GM21825 (cell line): ENCODE results near the gene FAM168A.

Experiments
- ATAC-seq: cut with Tn5 transposase; IDR thresholded peaks from one replicate; pipeline ENCODE4 v1.9.1; 2021; ENCODE audit warnings: mild to moderate bottlenecking, moderate library complexity; ENCODE audit not compliant: unreplicated experiment

Gene FAM168A

GRCh38 chr11:73597956-73598718 lies at the start of gene FAM168A:
TSS of gene FAM168A (minus strand) at chr11:73598112. CDS start at chr11:73468474, 129,638 bp downstream.
- peak; percentile 92 for ATAC-seq

- peak; percentile 81 for ATAC-seq
These were observed 49.7 kb upstream of the FAM168A start for GRCh38 chr11:73647459-73648100.

GRCh38 chr11:73645972-73646631 lies 48.2 kb upstream of the FAM168A start, which contains the start of gene PLEKHB1:
TSS of gene PLEKHB1 (plus strand) at chr11:73646581. CDS start at chr11:73646609, 28 bp downstream.
- ATAC-seq: no peak

GRCh38 chr11:73645121-73645969 lies 47.4 kb upstream of the FAM168A start:
- ATAC-seq: no peak

- no peak for ATAC-seq
These were observed 43.8 kb upstream of the FAM168A start for GRCh38 chr11:73641668-73642067.

- no peak for ATAC-seq
These were observed 42.7 kb upstream of the FAM168A start for GRCh38 chr11:73640592-73640991.

GRCh38 chr11:73637012-73637411 lies 39.1 kb upstream of the FAM168A start:
- ATAC-seq: no peak

- no peak for ATAC-seq
These were observed 38.3 kb upstream of the FAM168A start for GRCh38 chr11:73636249-73636648.

GRCh38 chr11:73635721-73636120 lies 37.8 kb upstream of the FAM168A start:
- no peak for ATAC-seq

GRCh38 chr11:73633999-73634398 lies 36.1 kb upstream of the FAM168A start:
- ATAC-seq: no peak

GRCh38 chr11:73632996-73633395 lies 35.1 kb upstream of the FAM168A start:
- no peak for ATAC-seq

GRCh38 chr11:73629907-73630306 lies 32.0 kb upstream of the FAM168A start:
- ATAC-seq: no peak

GRCh38 chr11:73625696-73626318 lies 27.9 kb upstream of the FAM168A start:
- no peak for ATAC-seq

- ATAC-seq: no peak
These were observed 25.8 kb upstream of the FAM168A start for GRCh38 chr11:73623686-73624085.

- no peak for ATAC-seq
These were observed 25.1 kb upstream of the FAM168A start for GRCh38 chr11:73622926-73623593.

- no peak for ATAC-seq
These were observed 16.7 kb upstream of the FAM168A start for GRCh38 chr11:73614591-73614990.

GRCh38 chr11:73612601-73613140 lies 14.8 kb upstream of the FAM168A start:
- ATAC-seq: no peak

- ATAC-seq: peak; percentile 8
These were observed 937 bp upstream of the FAM168A start for GRCh38 chr11:73598719-73599379.

- no peak for ATAC-seq
These were observed 466 bp downstream of the FAM168A start for GRCh38 chr11:73597336-73597955.
